ENCODE results near the gene RABAC1.
"Not testable (repeated sequence)": the region's sequence is repeated elsewhere in the genome, so short reads cannot be mapped to it uniquely, and the experiment has no call there.

The RABAC1 gene

DNA sequence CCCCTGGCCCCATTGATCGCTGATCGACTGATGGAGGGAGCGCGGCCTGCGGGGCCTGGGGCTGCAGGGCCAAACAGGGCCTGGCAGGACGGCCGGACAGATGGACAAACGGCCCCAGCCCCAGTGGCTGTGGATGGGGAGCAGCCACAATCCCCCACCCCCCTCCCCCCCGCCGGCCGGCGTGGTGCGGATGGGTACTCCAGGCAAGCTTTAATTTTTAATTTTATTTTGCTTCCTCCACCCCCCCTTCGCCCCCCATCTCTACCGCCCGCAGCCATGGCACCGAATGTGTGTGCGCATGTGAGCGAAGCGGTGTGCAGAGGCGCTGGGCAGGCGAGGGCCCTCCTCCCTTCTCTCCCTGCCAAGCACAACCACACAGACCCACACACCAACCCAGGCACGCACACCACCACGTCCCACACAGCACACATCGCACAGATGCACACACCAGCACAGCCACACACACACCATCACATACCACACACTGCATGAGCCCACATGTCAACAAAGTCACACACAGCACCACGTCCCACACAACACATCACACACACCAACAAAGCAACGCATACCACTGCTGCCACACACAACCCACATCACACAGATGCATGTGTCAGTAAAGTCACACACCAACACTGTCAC, 43.2 kb downstream of the RABAC1 start:
- TF ChIP-seq CTCF (IDR thresholded peaks at IDR 0.05): no peak
- peaks cover 0 to 92% of the 10 kb centered on the region in 2 donors for H3K27me3 ChIP-seq
- H3K4me1 ChIP-seq: peaks cover 0 to 16% (median 7%) of the 10 kb centered on the region in 4 donors
- no peak overlapping the region for H3K27ac ChIP-seq
- no peak overlapping the region for H3K4me3 ChIP-seq
- H3K36me3 ChIP-seq: no peaks in the 10 kb centered on the region
- intact Hi-C loops (cut with DNase I; ENCODE audit: low total_unique reads): no loop called here
- no peak for DNase-seq
- no peaks in the 10 kb centered on the region for H3K9me3 ChIP-seq

DNA sequence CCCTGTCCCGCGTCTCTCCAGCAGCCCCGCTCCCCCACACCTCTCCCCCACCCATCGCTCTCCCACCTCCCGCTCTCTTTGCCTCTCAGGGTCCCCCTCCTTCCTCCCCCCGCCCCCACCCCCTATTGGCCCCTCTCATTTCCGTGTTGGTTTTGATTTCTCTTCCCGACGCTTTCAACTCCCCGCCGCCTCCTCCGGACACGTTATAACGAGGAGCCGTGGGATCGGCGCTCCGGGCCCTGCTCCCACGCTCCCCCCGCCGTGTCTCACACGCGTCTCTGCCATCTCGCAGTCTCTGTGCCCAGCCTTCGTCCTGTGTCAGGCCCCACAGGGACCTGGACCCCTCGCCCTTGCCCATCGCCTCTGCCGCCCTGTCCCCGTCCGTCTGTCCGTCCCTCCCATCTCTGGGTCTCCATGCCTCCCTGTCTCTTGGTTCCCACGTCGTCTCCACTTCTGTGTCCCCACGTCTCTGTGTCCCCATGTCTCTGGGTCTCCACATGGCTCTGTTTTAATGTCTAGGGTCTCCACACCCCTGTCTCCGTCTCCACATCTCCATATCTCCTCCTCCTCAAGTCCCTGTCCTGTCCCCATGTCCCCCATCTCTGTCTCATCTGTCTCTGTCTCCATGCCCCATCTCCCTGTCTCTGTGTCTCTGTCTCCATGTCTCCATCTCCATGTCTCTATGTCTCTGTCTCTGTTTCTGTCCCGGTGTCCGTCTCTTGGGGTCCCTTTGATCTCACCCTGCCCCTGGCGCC, 43.9 kb downstream of the RABAC1 start:
- Histone ChIP-seq H3K27me3 (peaks cover 0 to 86% of the 10 kb centered on the region in 2 donors), H3K27ac (no peak overlapping the region), H3K9me3 (no peaks in the 10 kb centered on the region), H3K36me3 (no peaks in the 10 kb centered on the region), H3K4me1 (peaks cover 0 to 16% (median 7%) of the 10 kb centered on the region in 4 donors), H3K4me3 (no peak overlapping the region)
- DNase-seq: no peak
- no peak for TF ChIP-seq CTCF (IDR thresholded peaks at IDR 0.05)
- intact Hi-C loops (cut with DNase I; ENCODE audit: low total_unique reads): no loop called here

DNA sequence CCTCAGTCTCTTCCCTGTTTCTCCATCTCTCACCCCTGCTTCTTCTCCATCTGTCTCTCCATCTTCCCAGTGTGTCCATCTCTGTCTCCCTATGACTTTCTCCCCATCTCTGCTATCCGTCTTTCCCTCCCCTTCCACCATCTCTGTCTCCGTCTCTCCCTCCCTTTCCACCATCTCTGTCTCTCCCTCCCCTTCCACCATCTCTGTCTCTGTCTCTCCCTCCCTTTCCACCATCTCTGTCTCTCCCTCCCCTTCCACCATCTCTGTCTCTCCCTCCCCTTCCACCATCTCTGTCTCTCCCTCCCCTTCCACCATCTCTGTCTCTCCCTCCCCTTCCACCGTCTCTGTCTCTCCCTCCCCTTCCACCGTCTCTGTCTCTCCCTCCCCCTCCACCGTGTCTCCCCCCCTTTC, 44.7 kb downstream of the RABAC1 start:
- H3K4me1 ChIP-seq: peaks cover 0 to 16% (median 7%) of the 10 kb centered on the region in 4 donors
- DNase-seq; H3K27ac ChIP-seq; H3K4me3 ChIP-seq; intact Hi-C loops (cut with DNase I; ENCODE audit: low total_unique reads); H3K9me3 ChIP-seq; H3K36me3 ChIP-seq: not testable (repeated sequence)
- peaks cover 0 to 78% of the 10 kb centered on the region in 2 donors for H3K27me3 ChIP-seq

DNA sequence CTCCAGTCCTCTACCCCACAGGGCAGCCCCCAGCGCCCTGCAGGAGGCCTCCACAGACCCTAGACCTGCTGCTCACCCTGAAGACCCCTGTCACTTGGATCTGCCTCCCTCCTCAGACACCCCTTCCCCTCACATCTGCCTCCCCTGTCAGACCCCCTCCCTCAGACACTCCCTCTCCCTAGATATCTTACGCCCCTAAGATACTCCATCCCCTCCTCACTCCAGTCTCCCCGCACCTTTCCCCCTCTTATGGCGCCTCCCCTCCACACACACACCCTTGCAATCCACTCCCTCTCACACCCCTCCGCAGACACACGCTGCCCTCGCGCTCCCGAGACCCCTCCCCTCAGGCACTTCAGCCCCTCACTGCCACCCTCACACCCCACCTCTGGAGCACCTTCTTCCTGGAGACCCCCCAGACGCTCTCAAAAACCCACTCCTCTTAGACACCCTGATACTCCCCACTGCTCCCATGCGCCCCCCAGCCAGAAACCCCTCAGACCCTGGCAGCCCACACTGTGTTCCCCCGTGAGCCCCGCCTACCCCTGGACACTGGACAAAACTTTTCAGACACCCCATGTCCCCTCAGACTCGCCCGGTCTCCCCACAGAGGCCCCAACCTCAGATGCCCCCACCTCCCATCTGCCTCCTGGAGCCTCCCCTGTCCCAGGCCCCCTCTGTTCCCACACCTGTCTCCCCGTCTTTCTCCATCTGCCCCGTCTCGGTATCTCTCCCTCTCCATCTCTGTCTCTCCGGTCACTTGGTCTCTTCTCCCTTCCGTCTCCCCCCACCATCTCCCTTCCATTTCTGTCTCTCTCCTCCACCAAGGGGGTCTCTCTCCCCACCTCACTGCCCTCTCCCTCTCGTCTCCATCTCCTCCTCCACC, 45.3 kb downstream of the RABAC1 start:
- peaks cover 0 to 16% (median 7%) of the 10 kb centered on the region in 4 donors for H3K4me1 ChIP-seq
- no peaks in the 10 kb centered on the region for H3K9me3 ChIP-seq
- H3K4me3 ChIP-seq: no peak overlapping the region
- H3K27ac ChIP-seq: no peak overlapping the region
- TF ChIP-seq CTCF (IDR thresholded peaks at IDR 0.05): no peak
- no peaks in the 10 kb centered on the region for H3K36me3 ChIP-seq
- intact Hi-C loops (cut with DNase I; ENCODE audit: low total_unique reads): loop anchor here (2.0 kb wide), 1 partner anchor 397 kb away; no protein-coding TSS in a partner anchor
- H3K27me3 ChIP-seq: peaks cover 0 to 71% of the 10 kb centered on the region in 2 donors
- DNase-seq: no peak

DNA sequence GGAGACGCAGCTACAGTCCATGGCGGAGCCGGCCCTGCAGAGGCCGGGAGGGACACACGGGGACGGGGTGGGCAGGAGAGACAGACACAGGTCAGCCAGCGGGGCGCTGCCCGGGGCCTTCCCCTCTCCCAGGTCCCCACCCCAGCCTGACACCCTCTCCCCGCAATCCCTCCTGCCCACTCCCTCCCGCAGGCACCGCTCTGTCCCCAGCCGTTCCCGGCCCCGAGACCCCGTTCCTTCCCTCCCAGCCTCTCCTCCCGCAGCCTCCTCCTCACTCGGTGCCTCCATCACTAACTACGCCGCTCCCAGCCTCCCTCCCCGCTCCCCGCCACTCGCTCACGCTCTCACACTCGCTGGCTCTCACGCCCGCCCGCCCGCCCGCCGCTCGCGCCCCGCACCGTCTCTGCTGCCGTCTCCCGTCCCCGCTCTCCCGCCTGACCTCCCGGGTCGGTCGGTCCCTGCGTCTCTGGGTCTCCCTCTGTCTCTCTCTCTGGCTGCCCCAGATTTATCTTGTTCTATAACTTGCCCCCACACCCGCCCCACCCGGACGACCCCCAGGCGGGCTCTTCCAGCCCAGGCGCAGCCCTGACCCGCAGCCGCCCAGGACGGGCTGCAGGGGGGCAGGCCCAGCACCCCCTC, 46.1 kb downstream of the RABAC1 start:
- intact Hi-C loops (cut with DNase I; ENCODE audit: low total_unique reads): loop anchor here (2.0 kb wide), 1 partner anchor 398 kb away; no protein-coding TSS in a partner anchor
- peaks cover 0 to 68% of the 10 kb centered on the region in 2 donors for H3K27me3 ChIP-seq

More for the DNA sequence above, 46.1 kb downstream of the RABAC1 start:
- no peak for DNase-seq
- Histone ChIP-seq H3K27ac (no peak overlapping the region), H3K36me3 (peaks cover 0 to 4% (median 0%) of the 10 kb centered on the region in 3 donors), H3K4me1 (peaks cover 0 to 16% (median 7%) of the 10 kb centered on the region in 4 donors), H3K4me3 (no peak overlapping the region), H3K9me3 (no peaks in the 10 kb centered on the region)
- TF ChIP-seq CTCF (IDR thresholded peaks at IDR 0.05): no peak

Data from tibial artery (tissue), 4 donors.